HG02588 (cell line): ENCODE measurements around the gene USF2.

ENCODE experiments used
- ATAC-seq: cut with Tn5 transposase; IDR thresholded peaks from one replicate; pipeline ENCODE4 v1.9.1; 2021; ENCODE audit warnings: mild to moderate bottlenecking, moderate library complexity; ENCODE audit not compliant: unreplicated experiment

The USF2 gene

DNA sequence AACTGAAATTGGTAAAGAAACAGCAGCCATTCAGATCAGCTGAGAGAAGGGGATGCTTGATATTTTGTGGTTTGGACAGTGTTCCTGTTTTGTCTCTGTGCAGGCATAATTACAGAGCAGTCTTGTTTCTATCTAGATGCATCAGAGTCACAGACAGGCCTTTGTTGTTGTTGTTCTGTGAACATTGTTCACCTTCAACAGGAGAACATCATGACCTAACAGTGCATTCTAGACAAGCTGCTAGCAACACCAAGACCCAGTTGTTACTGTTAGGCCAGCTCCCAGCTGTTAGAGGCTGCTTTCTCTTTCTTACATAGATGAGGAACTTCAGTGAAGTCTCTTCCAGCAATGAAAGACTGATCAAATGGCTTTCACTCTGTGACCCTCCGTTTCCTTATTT, 28.4 kb upstream of the USF2 start:
- no peak for ATAC-seq

DNA sequence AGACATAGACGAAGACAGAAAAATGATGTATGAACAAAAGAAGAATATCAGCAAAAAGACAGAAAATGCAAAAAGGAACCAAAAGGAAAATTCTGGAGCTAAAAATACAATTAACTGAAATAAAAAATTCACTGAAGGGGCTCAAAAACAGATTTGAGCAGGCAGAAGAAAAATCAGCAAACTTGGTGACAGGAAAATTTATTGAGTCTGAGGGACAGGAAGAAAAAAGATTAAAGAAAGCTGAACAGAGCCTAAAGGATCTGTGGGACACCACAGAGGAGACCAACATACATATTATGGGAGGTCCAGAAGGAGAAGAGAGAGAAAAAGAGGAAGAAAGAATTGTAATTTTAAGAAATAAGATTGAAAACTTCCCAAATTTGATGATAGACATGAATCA, 27.3 kb upstream of the USF2 start:
- no peak for ATAC-seq

DNA sequence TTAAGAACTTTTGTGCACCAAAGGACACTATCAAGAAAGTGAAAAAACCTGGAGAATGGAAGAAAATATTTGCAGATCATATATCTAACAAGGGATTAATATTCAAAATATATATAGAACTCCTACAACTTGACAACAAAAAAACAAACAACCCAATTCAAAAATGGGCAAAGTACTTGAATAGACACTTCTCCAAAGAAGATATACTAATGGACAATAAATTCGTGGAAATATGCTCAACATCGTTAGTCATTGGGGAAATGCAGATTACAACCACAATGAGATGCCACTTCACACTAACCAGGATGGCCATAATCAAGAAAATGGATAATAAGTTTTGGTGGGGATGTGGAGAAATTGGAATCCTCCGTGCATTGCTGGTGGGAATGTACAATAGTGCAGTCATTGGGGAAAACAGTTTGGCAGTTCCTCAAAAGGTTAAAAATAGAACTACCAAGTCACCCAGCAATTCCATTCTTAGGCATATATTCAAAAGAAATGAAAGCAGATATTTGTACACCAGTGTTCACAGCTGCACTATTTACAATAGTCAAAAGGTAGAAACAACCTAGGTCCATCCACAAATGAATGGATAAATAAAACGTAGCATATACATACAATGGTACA, 22.2 kb upstream of the USF2 start:
- no peak for ATAC-seq

DNA sequence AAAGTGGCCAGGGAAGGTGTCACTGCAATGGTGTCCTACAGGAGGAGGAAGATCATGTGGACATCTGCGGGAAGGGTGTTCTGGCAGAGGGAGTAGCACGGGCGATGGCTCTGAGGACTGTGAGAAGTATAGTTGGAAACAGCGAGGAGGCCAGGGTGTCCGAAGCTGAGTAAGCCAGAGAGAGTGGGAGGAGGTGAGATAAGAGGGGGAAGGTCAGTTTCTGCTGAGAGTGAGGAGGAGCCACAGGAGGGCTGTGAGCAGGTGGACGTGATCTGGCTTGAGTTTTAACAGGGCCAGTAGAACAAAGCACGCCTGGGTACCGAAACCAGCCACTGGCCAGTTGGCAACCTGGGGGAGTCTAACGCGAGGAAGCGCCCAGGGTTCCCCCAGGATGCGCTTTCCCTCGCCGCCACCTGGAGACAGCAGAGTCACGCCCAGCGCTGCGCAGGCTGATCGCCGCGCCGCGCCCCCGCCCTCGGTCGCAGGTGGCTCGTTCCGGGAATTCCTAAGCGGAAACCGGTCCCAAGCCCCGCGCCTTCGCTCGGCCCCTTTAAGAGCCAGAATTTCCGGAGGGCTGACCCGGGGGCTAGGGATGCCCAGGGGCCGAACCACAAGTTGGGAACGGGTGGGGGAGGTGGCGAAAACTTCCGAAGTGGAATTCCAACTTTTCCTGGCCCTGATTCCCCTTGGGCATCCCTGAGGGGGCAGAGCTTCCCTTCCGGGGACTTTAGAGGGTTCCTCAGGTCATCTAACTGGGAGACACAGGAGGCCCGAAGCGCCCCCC, 21.0 kb upstream of the USF2 start:
- ATAC-seq: peak; percentile 49

DNA sequence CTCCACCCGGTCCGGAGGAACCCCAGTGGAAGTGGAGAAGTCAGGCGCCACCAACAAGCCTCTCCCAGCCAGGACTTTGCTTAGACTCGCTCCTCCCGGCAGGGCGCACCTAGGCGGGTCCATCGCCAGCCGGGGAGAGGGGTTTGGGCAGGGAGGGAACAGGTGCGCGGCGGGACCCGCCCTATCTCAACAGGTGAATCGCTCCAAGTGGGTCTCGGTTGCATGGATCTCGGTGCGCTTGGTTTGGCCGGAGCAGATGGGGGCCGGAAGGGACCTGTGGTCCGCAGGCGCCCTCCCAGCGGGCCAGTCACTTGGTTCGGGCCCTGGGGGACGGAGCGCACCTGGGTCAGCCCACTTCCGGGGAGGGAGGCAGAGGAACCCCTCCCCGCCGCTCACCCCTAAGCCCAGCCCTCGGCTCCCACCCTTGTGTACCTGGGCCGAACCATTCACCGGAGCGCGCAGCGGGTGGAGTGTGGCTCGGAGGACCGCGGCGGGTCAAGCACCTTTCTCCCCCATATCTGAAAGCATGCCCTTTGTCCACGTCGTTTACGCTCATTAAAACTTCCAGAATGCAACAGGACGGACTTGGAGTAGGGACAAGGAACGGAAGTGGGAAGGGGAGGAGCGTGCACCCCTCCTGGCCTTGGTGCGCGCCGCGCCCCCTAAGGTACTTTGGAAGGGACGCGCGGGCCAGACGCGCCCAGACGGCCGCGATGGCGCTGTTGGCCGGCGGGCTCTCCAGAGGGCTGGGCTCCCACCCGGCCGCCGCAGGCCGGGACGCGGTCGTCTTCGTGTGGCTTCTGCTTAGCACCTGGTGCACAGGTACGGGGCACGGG, 20.2 kb upstream of the USF2 start, which contains the start of gene LSR:
Gene LSR (plus strand): TSS at position 693 of the 836 bp plus-strand sequence. CDS start 21 bp downstream, at position 714.
- ATAC-seq: peak; percentile 75

DNA sequence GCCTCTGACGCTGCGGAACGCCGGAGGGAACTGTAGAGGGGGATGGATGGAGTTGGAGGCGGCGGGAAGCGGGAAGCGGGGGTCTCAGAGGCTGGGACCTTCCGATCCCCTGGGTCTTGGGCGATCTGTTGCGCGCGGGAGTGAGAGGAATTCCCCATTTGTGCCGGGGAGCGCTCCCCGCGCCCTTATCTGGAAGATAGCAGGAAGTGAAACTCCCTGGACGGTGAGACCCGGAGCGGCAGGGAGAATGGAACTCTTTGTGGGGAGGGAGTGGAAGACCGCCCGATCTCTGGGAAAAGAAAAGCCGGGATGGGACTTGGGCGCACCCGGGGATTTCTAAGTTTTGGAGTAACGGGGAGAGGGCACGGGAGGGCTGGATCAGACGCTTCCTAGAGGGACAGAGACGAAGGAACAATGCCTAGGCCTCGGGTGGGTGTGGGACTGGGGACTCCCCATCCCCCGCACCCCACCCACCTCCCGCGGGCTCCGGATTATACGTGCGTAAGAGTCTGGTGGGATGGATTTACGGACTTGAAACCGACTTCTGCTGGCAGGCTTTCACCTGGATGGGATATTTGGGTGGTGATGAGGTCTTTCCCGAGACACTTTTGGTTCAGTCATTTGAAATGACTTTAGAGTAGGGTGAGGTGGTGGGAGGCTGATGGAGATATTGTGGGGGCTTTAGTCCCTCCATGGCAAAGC, 19.5 kb upstream of the USF2 start:
- ATAC-seq: no peak

DNA sequence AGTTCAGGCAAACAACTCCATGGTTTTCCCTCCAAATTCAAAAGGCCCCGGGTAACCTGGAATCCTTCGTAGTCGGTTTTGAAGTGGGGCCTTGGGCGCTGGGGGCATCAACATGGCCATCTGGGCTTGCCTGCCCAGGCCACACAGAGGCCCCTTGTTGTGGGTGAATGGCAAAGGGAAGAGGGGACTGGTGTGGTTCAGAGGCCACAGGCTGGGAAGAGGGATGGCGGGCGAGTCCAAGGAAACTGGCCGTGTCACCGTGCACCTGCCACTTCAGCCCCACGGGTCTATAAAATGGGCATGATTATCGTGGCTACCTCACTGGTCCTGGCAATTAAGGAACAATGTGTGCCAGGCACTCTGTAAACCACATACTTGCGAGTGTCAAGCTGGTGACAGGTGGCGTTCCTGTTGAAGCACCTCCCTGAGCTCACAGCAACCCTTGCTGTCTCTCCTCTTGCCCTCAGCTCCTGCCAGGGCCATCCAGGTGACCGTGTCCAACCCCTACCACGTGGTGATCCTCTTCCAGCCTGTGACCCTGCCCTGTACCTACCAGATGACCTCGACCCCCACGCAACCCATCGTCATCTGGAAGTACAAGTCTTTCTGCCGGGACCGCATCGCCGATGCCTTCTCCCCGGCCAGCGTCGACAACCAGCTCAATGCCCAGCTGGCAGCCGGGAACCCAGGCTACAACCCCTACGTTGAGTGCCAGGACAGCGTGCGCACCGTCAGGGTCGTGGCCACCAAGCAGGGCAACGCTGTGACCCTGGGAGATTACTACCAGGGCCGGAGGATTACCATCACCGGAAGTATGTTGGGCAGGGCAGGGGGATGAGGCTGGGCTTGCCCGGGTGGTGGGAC, 18.7 kb upstream of the USF2 start:
- no peak for ATAC-seq

DNA sequence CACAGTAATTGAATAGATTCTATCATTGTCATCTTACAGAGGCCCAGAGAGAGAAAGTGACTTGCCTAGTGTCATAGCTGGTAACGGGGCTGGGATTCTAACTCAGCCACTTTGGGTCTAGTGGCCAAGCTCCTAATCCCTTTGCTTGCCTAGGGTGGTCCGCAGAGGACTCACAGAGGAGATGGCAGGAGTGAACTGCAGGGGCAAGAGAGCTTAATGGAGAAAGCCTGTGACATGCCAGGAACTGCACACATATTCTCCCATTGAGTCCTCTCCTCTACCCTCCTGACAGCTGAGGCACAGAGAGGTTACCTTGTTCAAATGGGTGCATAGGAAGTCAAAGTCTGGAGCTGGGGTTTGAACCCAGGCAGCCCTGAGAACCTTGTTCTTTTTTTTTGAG, 17.3 kb upstream of the USF2 start:
- no peak for ATAC-seq

DNA sequence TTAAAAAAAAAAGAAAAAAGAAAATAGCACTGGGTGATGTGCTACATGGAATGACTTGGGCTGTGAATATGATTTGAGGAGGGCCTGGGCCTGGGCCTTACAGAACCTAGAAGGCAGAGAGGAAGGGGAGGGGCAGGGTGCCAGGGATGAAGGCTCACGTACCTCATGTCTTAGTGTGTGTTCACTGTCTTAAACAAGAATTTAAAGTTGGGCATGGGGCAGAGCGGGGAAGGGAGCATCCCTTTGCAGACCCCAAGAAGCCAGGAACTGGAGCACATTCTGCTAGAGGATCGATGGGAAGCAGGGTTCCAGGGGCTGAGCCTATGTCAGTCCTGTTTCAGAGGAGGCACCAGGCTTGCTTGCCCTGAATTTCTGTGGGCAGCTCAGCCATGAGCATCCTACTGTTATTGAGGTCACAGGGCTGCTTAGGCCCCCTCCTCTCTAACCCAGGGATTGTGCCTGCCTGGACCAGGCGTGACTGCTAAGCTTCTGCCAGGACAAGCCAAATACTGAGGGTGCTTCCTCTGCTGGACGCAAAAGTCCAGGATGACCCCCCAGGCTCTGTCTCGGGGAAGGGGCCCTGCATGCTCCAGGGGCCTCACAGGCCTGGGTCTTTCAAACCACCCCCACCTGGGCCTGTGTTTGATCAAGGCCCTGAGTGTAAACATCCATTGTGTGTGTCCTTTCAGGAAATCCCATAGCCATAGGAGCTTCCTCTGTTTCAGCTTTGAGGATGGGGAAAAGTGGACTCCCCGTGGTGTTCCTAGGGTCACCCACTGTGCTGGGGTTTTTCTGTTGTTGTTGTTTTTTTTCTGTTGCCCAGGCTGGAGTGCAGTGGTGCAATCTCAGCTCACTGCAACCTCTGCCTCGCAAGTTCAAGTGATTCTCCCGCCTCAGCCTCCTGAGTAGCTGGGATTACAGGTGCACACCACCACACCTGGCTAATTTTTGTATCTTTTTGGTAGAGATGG, 15.2 kb upstream of the USF2 start:
- no peak for ATAC-seq

DNA sequence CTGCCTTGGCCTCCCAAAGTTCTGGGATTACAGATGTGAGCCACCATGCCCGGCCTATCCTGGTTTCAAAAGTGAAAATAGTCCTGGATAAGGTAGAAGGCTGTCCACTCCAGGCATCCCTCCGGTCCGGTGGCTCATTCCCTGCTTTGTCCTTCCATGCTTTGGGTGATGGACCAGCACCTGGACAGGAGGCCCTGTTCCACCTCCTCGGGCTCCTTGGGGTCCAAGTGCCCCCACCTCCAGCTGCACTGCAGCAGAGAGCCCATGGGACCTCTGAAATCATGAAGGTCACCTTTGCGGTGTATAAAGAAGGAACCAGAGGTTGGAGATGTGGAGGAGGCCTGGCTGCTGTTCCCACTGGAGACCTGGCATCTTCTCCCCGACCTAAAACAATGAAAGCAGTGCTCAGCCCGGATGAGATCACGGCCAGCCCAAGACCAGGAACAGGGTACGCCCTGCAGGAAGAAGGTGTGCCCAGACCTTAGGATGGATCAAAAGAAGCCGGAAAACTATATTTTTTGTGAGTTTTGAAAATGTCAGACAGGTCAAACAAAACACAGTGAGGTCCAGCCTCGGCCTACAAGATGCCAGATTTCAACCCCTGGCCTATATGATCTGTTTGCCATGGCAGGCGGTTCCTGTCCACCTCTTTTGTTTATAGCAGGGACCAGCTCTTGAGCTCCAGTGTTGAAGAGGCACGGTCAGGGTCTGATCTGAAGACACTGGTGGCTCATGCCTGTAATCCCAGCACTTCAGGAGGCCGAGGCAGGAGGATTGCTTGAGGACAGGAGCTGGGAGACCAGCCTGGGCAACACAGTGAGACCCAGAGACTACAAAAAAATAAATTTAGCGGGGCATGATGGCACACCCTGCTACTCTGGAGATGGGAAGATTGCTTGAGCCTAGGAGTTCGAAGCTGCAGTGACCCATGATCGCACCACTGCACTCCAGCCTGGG, 14.1 kb upstream of the USF2 start:
- no peak for ATAC-seq

DNA sequence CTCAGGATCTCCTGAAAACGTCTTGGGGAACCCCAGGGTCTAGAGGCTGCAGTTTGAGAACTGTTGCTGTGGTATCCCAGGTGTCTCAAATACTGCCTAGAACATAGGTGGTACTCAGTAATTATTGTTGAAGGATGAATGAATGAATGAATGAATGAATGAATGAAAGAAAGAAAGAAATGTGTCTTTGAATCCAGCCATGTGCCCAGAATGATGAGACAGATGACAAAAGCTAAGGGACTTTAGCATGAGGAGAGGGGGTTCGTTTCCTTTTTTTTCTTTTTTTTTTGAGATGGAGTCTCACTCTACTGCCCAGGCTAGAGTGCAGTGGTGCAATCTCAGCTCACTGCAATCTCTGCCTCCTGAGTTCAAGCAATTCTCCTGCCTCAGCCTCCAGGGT, 12.2 kb upstream of the USF2 start:
- ATAC-seq: no peak

DNA sequence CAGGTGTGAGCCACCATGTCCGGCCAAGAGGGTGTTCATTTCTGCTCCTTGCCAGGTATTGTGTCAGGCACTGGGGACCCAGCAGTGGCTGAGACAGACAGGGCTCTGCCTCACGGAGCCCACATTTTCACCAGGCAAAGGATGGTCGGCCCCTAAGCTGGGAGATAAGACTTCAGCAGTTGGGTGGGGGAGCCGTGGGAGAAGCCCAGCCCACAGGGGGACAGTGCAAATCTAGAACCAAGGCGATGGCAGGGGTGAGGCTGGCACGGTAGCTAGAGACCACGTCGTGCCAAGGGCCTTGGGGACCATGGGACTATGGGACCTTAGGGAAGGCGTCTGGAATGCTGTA, 11.7 kb upstream of the USF2 start:
- no peak for ATAC-seq

DNA sequence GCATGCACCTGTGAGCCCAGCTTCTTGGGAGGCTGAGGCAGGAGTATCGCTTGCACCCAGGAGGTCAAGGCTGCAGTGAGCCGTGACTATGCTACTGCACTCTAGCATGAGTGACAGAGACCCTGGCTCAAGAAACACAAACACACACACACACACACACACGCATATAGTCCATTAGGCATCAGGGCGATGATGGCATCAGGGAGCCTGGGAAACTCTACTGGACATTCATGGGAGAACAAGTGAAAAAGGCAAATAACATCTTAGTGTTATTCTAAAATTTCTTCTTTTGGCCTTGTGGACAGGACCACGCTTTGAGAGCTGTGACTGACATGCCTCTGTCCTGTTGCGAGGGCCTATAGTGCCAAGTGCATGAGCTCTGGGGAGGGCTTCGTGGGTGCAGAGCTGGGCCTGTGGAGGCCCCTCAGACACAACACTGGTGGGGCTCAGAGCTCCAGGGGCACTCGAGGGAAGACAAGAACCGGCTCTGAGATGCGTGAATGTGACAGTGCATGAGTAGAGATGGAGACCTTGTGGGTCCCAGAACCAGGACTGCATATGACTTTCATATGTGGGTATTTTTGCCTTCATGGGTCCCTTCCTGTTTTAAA, 8.0 kb upstream of the USF2 start:
- ATAC-seq: no peak

DNA sequence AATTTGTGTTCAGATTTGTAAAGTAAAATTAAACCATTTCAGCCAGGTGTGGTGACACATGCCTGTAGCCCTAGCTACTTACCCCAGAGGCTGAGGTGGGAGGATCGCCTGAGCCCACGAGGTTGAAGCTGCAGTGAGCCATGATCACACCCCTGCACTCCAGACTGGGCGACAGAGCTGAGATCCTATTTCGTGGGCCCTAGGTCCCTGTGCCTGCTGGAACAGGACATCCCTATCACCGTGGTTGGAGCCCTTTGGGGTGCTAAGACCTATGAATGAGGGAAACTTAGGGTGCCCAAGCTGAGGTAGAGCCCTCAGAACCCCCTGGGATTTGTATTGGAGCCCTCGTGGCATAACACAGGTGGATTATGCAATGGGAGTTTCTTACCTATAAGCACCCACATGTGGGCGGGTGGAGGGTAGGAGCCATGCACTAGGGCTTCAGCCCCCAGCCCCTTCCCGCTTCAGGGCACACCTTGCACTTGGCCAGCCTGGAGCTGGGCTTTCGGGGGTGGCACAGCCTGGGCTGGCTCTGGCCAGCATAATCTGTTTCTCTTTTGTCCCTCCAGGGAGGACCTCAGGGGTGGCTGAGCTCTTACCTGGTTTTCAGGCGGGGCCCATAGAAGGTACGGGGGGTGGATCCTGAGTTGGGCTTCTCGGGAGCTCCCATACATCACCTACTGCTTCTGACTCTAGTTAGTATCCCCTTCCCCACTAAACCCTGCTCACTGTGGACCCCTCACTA, 7.2 kb upstream of the USF2 start:
- ATAC-seq: no peak

DNA sequence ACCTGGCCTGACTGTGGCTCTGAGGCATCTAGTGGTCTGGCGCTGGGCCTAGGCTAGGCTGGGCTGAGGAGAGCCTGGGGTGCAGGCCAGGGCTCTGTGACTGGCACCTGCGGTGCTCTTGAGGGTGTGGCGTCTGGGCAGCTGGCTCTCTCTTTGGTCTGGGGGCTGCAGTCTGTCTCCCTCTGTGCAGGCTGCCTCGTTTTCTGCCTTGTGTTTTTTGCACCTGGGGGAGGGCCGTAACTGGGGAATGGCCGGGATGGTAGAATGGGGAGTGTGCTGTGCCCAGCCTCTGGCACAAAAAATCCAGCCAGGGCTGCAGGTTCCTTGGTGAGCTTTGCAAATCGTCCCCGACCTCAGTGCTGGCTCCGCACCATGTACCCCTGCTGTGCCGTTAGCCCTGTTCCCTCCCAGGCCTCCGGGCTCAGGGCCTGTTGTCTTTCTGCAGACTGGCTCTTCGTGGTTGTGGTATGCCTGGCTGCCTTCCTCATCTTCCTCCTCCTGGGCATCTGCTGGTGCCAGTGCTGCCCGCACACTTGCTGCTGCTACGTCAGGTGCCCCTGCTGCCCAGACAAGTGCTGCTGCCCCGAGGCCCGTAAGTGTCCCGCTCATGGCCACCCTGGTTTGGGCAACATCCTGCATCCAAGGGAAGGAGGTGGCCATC, 6.5 kb upstream of the USF2 start:
- ATAC-seq: no peak
